A549 (cell line): ENCODE data around the gene XPNPEP1.

ENCODE experiments used
- CEBPB ChIP-seq, 2 experiments: fragments of >200 bp in 1 of 2; sonication (Bioruptor Twin) in 1 of 2; formaldehyde crosslinking in 1 of 2; IDR thresholded peaks; 2 replicates each; pipeline ENCODE4 v1.6.1; 2012 to 2016
- PHF8 ChIP-seq: fragments of 200-600 bp; sonication (generic); IDR thresholded peaks from 2 replicates; pipeline ENCODE4 v1.6.1; 2016; ENCODE audit warnings: low read depth, mild to moderate bottlenecking, antibody characterized with exemption, moderate library complexity, borderline replicate concordance
- RCOR1 ChIP-seq: fragments of 150-350 bp; IDR thresholded peaks from 2 replicates; pipeline ENCODE4 v1.6.1; 2014; ENCODE audit warnings: antibody characterized with exemption, low read length, low read depth
- RFX5 ChIP-seq: fragments of 450-650 bp; IDR thresholded peaks from 2 replicates; pipeline ENCODE4 v1.7.1; 2014; ENCODE audit warnings: antibody characterized with exemption, mild to moderate bottlenecking, moderate library complexity
- TF ChIP-seq, protein P1 (sequence below): IDR thresholded peaks from 2 replicates; pipeline ENCODE4 v1.6.1; 2012
- TF ChIP-seq, protein P2 (sequence below): fragments of >200 bp; sonication (Bioruptor Twin); formaldehyde crosslinking; IDR thresholded peaks from 3 replicates; pipeline ENCODE4 v1.6.1; 2016
- TF ChIP-seq, protein P3 (sequence below): fragments of >200 bp; sonication (Bioruptor Twin); formaldehyde crosslinking; IDR thresholded peaks from 3 replicates; pipeline ENCODE4 v1.5.1; 2016

DNA sequence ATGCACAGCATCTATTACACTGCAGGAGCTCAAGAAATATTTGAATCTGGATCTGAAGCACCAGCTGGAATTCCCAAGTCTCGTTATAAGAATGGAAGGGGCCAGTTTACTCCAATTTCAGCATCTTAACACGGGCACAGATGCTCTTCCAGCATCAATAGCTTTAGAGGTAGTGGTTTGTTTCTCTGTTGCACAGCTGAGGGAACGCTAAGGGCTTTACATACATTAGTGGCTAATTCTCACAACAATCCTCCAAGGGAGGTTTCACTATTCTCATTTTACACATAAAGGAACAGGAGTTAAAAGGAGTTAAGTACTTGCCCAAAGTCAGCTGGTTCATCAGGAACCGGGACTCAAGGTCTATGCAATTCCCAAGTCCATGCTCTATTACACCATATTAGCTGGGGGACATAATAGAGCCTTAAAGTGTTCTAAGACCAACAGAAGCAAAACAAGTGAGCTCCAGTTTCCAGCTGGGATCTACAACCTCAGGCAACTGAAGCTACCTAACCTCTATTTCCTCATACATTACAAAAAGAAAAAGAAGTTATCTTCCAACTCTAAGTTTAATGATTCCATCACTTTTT lies 9.9 kb downstream of the XPNPEP1 start:
- TF ChIP-seq CEBPB (IDR thresholded peaks at IDR 0.05): no peak
- TF ChIP-seq PHF8: no peak
- TF ChIP-seq, protein P1, sequence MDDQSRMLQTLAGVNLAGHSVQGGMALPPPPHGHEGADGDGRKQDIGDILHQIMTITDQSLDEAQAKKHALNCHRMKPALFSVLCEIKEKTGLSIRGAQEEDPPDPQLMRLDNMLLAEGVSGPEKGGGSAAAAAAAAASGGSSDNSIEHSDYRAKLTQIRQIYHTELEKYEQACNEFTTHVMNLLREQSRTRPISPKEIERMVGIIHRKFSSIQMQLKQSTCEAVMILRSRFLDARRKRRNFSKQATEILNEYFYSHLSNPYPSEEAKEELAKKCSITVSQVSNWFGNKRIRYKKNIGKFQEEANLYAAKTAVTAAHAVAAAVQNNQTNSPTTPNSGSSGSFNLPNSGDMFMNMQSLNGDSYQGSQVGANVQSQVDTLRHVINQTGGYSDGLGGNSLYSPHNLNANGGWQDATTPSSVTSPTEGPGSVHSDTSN: no peak
- TF ChIP-seq RFX5: no peak
- TF ChIP-seq, protein P2, sequence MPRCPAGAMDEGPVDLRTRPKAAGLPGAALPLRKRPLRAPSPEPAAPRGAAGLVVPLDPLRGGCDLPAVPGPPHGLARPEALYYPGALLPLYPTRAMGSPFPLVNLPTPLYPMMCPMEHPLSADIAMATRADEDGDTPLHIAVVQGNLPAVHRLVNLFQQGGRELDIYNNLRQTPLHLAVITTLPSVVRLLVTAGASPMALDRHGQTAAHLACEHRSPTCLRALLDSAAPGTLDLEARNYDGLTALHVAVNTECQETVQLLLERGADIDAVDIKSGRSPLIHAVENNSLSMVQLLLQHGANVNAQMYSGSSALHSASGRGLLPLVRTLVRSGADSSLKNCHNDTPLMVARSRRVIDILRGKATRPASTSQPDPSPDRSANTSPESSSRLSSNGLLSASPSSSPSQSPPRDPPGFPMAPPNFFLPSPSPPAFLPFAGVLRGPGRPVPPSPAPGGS: no peak
- TF ChIP-seq, protein P3, sequence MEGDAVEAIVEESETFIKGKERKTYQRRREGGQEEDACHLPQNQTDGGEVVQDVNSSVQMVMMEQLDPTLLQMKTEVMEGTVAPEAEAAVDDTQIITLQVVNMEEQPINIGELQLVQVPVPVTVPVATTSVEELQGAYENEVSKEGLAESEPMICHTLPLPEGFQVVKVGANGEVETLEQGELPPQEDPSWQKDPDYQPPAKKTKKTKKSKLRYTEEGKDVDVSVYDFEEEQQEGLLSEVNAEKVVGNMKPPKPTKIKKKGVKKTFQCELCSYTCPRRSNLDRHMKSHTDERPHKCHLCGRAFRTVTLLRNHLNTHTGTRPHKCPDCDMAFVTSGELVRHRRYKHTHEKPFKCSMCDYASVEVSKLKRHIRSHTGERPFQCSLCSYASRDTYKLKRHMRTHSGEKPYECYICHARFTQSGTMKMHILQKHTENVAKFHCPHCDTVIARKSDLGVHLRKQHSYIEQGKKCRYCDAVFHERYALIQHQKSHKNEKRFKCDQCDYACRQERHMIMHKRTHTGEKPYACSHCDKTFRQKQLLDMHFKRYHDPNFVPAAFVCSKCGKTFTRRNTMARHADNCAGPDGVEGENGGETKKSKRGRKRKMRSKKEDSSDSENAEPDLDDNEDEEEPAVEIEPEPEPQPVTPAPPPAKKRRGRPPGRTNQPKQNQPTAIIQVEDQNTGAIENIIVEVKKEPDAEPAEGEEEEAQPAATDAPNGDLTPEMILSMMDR: no peak
- TF ChIP-seq RCOR1: no peak
